Inflammatory macrophage treated with lipopolysaccharide for 1 hour (primary cell): Measurements from ENCODE around the gene FOXP1.

Experiments
- DNase-seq, 2 donors: peaks; one replicate each; pipeline ENCODE4 v3.0.0-alpha.2; 2020 to 2022

FOXP1 gene

GRCh38 chr3:71132995-71133730, 450.4 kb downstream of the FOXP1 start:
- DNase-seq: no peak

DNA sequence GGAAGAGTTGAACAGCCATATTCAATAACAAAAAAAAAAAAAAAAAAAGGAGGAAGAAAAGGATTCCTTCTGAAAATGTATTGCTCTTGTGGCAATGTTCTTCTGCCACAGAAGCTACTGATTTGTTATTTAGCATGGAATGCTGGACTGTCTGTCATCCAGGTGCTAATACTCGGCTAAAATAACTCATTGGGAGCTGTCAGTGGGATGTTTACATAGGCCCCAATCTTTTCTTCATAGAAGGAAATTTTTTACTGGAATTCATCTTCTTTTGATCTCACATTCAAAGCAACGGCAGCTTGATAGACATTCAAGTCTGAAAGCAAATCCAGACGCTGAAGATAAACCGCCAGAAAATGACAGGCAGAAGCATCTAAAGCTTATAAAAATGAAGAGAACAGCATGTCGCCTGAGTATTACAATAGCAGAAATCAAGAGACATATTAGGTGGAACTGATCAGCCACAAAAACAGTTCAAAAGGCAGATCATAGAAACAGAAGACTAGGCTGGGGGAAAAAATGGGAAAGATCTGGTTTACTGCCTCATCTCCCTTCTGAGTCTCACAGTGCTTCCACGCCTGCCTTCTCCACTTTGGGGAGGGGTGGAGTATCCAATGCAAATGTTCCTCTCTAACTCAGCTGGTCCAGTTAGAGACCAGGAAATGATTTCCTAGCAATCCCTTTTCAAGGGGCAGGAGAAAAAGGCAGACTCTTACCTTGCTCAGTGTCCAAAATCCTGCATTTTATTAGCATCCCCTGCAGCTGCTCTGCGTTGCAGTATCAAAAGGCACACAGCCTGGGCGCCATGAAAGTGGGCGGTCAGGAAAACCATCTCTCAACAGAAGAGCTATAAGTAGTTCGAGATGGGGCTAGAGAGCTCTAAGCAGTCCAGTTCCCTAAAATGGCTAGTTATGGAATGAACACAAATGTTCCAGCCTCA, 451.9 kb downstream of the FOXP1 start:
- DNase-seq: no peak

DNA sequence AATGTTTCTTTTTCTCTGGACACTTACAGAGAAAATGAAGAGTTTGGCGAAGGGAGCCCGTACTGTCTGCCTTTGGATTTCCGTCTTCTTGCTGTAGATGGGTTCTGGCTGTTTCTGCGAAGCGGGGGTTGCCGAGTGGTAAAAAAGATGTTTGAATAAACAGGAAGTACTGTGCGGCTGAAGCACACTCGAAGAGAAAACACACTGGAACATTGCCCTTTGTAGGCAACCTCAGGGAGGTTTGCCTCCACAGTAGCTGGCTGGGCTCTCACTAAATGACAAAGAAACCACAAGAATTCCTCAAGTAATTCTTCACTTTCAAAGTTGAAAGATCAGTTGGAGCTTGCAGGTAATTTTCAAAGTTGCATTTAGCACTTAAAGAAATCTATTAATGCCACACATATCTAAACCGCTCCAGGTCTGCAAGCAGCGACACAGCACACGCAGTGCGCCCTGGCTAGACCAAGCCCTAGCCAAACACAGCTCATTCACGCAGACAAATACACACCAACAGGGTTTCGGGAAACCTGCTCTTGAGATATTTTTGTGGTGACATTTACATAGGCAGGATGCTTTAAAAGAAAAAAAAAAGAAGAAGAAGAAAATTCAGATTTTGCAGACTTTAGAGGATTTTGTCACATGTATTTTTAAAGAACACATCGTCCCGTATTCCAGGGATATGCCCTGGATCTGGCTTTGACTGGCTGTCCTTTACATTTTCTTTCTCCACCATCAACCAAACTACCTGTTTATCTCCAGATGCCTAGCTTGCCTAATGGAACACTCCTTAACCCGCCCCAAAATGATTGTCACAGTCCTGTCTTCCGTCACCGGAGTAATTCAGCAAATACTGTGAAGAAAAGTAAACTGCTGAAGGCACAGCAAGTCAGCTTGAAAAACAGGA, 452.8 kb downstream of the FOXP1 start:
- peak; percentile 62 to 67 for DNase-seq

- DNase-seq: peak; percentile 18 to 23
Measured at GRCh38 chr3:71129611-71130431, 453.7 kb downstream of the FOXP1 start.

GRCh38 chr3:71128961-71129360, 454.6 kb downstream of the FOXP1 start:
- no peak for DNase-seq

DNA sequence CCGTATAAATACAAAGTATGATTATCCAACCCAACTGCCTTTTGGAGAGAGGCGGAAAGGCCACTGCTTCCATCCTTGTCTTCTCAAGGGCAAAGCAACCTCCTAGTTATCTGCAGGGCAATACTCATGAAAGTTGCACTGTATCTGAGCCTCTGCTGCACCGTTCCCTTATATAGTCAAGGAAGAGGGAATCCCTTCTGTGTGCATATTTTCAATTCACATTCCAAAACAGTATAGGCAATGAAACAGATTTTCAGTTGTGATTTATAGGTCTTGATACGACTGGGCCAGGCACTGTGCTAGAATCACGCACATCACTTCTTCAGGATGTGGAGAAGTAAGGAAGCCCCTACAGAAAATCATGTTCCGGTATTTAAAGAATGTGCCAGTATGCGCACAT, 455.7 kb downstream of the FOXP1 start:
- DNase-seq: no peak

- DNase-seq: peak; percentile 9 to 24
Measured at GRCh38 chr3:71127052-71127831, 456.3 kb downstream of the FOXP1 start.

DNA sequence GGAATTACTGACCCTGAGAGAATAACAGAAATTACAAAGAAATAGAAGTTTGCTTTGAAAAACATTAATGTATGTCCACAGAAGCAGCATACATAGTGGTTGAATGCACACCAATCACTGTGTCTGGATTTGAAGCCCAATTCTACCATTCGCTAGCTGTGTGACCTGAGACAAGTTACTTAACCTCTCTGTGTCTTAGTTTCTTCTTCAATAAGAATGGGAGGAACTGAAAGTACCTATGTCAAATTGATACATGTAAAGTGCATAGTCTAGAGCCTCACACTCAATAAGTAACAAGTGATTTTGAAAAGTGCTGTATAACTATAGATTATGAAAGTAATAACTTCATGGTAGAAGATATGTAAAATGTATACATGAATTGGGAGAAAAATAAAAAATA, 457.8 kb downstream of the FOXP1 start:
- DNase-seq: no peak

DNA sequence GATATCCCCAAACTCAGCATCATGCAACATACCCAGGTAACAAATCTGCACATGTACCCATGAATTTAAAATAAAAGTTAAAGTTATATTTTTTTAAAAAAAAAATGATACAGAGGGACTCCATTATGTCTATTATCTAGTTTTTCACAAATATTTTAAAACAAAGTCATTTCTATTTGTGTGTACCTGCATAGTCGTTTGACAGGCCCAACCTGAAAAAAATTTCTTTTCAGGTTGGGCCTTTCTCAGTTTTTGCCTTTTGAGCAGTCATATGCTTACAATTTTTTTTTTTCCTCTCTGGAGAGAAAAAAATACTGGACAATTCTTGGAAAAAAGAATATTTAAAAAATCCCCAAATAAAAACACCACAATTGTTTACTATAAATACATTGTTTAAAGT, 459.5 kb downstream of the FOXP1 start:
- DNase-seq: no peak

GRCh38 chr3:71122641-71123040, 460.9 kb downstream of the FOXP1 start:
- no peak for DNase-seq

DNA sequence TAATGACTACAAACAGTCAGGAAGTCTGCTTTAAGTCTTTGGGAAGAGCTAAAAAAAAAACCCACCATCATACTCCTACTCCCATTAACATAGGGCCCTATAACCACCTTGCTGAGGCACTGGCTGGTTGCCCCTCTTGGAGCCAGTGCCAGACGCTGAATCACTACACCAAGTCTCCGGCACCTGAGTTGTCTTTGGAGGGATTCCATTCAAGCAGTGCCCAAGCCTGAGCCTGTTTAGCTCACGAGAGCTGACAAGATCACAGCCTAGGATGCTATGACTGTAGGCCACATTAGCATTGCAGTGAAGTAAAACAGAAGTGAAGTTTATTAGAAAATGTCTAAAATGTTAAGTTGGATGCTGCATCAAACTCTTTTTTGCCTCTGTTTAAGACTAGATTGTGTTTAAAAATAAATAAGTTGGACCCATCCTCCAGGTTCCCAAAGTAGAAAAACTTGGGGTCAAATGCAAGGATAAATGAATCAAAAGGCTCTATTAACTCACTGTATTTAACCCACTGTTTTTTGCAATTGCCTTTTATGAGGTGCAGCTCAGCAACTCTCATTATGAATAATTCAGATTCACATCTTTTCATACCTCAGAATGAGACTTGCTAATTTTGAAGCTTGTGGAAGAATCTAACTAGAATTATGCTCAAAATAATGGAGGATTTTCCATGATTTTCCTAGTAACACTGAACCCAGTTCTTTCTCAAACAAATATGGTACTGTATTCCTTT, 461.9 kb downstream of the FOXP1 start:
- DNase-seq: no peak

- no peak for DNase-seq
Measured at GRCh38 chr3:71120012-71120411, 463.5 kb downstream of the FOXP1 start.

DNA sequence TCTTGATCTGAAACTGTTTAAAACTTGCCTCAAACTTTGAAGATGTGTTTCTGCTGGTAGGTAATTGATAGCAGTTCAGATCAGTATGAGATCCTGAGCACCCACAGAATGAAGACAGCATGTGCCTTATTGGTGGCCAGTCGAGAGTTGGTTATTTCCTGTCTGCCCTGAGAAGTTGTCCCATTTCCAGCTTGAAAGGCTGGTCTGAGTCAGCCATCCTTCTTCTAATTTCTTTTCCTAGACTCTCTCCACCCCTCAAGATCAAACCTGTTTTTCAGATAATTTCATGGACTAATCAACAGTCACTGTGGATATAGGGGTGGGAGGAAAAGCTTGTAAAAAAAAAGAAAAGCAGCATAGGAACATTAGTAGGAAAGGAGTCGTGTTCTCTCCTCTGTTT, 464.4 kb downstream of the FOXP1 start:
- no peak for DNase-seq

DNA sequence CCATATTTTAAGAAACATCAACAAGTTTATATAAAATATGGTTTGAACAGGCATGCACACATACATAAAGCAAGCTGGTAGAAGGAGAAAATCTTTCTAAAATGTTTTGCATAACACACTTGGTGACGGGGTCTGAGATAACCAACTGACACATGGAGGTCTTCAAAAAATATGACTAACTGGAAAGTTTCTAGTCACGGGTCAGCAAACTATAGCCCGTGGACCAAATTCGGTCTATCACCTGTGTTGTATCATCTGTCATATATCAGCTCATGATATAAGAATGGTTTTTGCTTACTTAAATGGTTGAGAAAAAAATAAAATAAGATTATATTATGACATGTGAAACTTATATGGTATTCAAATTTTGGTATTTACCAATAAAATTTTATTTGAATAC, 465.1 kb downstream of the FOXP1 start:
- DNase-seq: no peak

DNA sequence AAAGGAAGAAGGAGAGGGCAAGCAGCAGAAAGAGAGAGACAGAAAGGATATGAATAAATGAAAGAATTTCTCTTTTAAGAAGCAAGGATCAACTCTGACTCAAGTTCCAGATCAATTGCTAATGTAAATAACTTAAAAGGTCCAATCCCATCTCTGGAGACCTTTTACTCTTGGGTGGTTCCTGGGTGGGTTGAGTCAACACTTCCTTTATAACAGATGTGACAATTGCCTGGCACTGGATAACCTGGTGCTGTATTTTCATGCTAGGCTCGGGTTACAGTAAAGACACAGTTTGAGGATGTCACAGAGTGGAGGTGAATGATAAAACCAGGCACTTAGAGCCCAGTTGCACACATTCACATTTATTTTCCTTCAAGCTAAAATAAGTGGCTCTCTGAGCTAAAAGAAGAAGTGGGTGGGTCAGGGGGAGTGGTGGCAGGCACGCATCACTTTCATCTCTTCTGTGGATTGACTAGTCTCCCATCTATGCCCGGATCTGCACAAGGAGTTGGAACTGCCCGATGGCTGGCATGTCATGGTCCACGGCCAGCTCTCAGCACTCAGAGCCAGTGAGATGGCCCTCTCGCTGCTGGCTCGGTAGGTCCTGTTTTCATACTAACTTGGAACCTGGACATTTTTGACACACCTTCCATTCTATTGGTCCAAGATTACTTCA, 465.8 kb downstream of the FOXP1 start:
- no peak for DNase-seq

- no peak for DNase-seq
Measured at GRCh38 chr3:71114610-71115009, 468.9 kb downstream of the FOXP1 start.

- no peak for DNase-seq
Measured at GRCh38 chr3:71112576-71112975, 471.0 kb downstream of the FOXP1 start.

GRCh38 chr3:71111784-71112440, 471.6 kb downstream of the FOXP1 start:
- no peak for DNase-seq
